GM18505 (cell line): ENCODE measurements around the gene CFAP54.

Experiments
- ATAC-seq: cut with Tn5 transposase; IDR thresholded peaks from one replicate; pipeline ENCODE4 v1.9.1; 2021; ENCODE audit not compliant: unreplicated experiment
- POLR2A ChIP-seq: IDR thresholded peaks from 4 replicates; pipeline ENCODE4 v1.6.1; 2011; ENCODE audit warnings: borderline replicate concordance; ENCODE audit not compliant: insufficient read depth, insufficient read length; ENCODE audit errors: extremely low read depth

CFAP54 gene

DNA sequence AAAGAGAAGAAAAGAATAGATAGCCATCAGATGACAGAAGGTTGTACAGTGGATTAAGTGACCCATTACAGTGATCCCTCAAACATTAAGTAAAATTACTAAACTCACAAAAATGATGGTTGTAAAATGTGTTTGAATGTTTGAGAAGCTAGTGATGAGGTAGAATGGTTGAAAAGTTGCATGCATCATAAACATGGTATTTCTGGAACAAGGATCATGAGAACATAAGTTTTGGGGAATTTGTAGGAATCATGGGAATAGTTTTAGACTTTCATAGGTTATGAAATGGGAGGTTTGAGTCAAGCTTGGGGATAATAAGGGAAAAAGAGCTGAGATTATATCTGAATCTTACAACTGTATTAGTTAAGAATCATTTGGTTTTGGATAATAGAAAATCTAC, 383.6 kb downstream of the CFAP54 start:
- no peak for ATAC-seq
- no peak for TF ChIP-seq POLR2A

DNA sequence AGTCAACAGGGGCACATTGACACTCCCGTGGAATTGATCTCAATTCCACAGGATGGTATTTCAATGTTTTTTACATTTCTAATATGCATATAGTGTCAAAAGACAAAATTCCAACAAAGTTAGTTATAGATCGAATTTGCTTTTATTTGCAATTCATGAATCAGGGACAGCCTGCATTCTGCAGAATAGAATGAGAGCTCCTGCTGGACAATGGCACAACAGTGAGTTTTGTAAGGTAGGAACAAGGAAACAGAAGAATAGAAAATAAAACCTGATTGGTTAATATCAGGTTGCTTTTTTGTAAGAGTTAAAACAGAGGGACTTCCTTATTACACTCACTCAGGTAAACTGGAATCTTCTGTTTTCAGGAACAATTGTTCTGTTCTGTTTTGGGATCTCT, 384.8 kb downstream of the CFAP54 start:
- TF ChIP-seq POLR2A: no peak
- no peak for ATAC-seq

DNA sequence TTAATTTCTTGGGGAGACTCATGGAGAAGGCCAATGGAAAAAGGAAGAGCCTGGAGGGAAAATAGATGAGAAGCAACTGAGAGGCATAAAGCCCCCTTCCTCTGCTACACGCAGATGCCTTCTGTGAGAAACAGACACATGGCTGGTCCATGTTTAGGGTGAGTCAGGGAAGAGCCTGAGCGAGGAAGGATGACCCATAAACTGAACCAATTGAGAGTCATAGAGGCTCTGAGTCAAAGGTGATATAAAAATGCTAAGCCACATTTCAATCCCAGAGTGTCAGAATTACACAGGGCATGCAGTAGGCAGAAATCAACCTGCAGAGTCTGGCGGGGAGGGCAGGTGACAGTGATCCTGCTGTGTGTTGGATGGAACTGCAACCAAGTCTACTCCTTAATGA, 387.6 kb downstream of the CFAP54 start:
- no peak for ATAC-seq
- TF ChIP-seq POLR2A: no peak

GRCh38 chr12:96878704-96879103, 389.3 kb downstream of the CFAP54 start:
- ATAC-seq: no peak
- no peak for TF ChIP-seq POLR2A

DNA sequence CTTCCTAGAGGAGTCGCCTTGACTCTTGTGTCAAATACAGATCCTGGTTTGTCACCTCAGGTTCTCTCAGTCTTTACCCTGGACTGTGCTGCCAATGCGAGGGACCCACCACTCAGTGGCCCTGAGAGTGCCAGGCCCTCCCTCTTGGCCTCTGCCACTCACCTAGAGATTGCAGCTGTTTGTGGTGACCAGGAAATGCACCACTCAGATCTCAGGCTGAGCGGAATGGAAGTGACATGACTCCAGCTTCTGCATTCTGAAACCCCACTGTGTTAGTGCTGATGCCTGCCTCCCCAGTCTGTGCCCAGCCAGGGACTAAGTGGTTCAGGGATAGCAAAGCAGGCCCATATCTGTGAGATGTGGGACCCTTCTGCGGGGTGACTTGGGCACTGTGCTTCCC, 389.9 kb downstream of the CFAP54 start:
- no peak for TF ChIP-seq POLR2A
- ATAC-seq: no peak

GRCh38 chr12:96880220-96880619, 390.8 kb downstream of the CFAP54 start:
- TF ChIP-seq POLR2A: no peak
- no peak for ATAC-seq

DNA sequence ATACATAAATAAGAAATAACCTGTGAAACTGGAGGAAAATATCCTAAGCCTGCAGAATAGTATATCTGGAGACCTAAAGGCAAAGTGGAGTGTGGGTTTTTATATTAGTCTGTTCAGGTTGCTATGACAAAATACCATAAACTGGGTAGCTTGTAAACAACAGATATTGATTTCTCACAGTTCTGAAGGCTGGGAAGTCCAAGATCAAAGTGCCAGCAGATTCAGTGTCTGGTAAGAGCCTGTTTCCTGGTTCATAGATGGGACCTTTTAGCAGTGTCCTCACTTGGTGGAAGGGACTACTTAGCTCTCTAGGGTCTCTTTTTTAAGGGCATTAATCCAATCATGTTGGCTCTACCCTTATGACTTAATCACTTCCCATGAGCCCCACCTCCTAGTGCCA, 392.2 kb downstream of the CFAP54 start:
- no peak for ATAC-seq
- no peak for TF ChIP-seq POLR2A

DNA sequence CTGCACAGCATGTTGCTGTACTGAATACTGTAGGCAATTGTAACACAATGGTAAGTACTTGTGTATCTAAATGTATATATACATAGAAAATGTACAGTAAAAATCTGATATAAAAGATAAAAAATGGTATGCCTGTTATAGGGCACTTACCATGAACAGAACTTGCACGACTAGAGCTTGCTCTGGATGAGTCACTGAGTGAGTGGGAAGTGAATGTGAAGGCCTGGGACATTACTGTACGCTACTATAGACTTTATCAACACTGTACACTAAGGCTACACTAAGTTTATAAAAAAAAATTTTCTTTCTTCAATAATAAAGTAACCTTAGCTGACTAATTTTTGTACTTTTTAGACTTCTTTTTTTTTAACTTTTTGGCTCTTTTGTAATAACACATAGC, 393.5 kb downstream of the CFAP54 start:
- no peak for TF ChIP-seq POLR2A
- no peak for ATAC-seq

DNA sequence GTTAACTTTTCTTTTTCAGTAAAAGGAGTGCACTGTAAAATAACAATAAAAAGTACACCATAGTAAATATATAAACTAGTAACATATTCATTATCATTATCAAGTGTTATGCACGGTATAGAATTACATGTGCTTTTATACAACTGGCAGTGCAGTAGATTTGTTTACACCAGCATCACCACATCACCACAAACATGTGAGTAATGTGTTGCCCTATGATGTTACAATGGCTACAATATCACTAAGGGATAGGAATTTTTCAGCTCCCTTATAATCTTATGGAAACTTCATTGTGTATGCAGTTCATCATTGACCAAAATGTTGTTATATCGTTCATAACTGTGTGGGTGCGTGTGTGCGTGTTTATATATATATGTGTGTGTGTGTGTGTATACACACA, 394.2 kb downstream of the CFAP54 start:
- ATAC-seq: no peak
- no peak for TF ChIP-seq POLR2A

DNA sequence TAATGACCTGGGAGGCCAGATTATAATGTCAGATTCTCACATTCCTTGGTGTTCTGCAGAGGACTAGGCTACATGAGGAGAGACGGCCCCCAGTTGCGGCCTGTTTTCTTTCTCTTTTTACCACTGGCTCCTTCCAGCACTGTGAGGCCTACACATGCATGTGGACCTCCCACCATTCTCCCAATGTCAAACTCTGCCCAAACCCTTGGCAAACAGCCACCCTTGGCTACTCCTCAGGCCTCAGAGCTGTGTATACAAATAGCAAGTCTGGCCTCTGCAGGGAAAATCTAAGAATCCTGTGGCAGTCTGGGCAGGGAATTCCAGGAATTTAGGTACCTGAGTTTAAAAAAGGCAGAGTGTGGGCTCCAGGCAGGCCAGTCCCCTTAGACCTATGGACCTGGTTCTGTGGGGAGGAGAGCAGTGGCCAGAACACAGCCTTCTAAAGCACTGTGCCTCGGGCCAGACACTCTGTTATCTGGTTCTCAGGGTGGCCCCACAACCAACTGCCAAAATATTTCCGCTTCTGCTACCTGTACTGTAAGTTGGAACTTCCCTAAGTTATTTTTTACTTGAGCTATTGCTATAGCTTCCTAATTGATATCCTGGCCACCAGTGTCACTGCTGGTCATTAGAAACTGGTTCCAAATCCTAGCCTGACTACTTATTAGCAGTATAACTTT, 397.8 kb downstream of the CFAP54 start:
- ATAC-seq: no peak
- TF ChIP-seq POLR2A: no peak

GRCh38 chr12:96889273-96889933, 400.0 kb downstream of the CFAP54 start:
- TF ChIP-seq POLR2A: no peak
- ATAC-seq: no peak

DNA sequence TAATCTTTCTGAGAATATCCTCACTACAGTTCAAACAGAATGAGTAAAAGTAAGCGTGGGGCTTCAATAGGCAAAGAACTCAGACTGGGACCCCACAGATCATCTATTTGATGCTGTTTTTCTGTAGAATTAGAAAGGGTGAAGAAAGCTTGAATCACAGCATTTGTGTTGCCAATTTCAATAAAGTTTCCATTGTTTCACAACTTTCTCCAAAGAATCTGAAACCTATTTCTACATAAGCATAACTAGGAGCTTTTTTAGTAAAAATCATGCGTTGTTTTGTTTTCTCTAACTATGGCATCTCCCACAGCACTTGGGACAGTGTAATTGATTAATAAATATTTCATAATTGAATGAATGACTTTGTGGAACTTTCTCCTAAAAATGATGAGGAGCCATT, 401.0 kb downstream of the CFAP54 start:
- no peak for ATAC-seq

GRCh38 chr12:96892104-96892503, 402.7 kb downstream of the CFAP54 start:
- no peak for ATAC-seq
- no peak for TF ChIP-seq POLR2A

More for the DNA sequence above, 401.0 kb downstream of the CFAP54 start:
- TF ChIP-seq POLR2A: no peak

DNA sequence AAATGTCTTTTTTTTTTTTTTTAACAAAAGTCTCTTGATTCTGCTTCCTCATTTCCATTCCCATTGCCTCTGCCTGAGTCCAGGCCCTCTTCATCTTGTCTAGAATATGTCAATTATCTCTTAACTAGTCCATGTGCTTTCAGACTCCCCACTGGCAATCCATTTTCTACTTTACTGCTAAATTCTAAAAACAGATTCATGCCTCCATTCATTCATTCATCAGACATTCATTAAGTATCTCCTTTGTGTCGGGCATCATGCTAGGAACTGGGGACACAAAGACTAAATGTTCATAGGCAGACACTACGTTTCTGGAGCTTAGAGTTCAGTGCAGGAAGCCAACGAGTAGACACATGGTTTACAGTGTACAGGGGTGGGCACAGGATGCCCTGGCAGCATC, 408.0 kb downstream of the CFAP54 start:
- TF ChIP-seq POLR2A: no peak
- ATAC-seq: no peak

GRCh38 chr12:96901175-96901574, 411.8 kb downstream of the CFAP54 start:
- ATAC-seq: no peak
- TF ChIP-seq POLR2A: no peak

DNA sequence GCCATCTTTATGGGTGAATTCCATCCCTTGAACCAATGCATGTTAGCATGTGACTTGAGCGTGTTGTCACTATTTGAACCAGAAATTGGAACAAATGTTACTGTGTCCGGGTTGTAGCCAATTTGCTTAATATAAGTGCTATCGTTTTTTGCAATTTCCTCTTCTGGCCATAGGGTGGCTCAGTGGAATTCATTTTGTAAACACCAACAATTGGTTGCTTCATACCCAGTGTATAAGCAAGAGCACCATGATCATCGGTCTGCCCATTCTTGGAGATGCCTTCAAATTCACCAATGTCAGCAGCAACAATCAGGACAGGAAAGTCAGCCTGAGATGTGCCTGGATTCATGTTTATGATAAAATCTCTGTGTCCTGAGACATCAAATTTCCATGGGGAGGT, 412.7 kb downstream of the CFAP54 start:
- no peak for TF ChIP-seq POLR2A
- no peak for ATAC-seq

DNA sequence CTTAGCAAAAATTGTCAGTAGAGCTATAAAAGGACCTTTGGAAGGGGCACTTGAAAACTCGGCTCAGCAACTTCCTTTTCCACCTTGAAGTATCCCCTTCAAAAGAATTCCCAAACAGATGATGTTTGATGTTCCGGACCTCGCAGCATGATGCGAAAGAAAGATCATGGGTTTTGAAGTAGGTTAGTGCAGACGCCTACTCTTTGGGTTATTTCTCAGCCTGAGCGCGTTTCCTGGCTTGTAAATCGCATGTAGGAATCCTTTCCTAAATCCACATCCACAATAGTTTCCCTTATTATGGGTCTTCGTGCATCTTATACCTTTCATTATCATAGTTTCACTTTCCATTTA, 417.1 kb downstream of the CFAP54 start:
- no peak for ATAC-seq
- no peak for TF ChIP-seq POLR2A
